ENCODE results near the gene IL36RN. TPM values are rescaled to one million over a fixed set of nuclear protein-coding genes. Genes with fewer than 3 reads are reported as not detected.

IL36RN gene
- total RNA-seq, 1 donor from 2014 or later, result 0.85 TPM

GRCh38 chr2:113079131-113079530 lies 20.1 kb downstream of the IL36RN start:
- no peaks in the 10 kb centered on the region for H3K4me1 Mint-ChIP-seq
- H3K4me3 Mint-ChIP-seq, result no peak overlapping the region
- no peak for TF ChIP-seq CTCF (IDR thresholded peaks at IDR 0.05; ENCODE audit: unreplicated experiment)
- H3K9me3 Mint-ChIP-seq, result no peaks in the 10 kb centered on the region
- no peaks in the 10 kb centered on the region for H3K36me3 Mint-ChIP-seq
- DNase-seq (ENCODE audit: low spot score in 2 of 2, unreplicated experiment in 2 of 2), result no peak
- peaks cover 76% of the 10 kb centered on the region for H3K27me3 Mint-ChIP-seq (ENCODE audit: low read depth)
- no peak overlapping the region for H3K27ac Mint-ChIP-seq

- Mint-ChIP-seq H3K4me1 (no peaks in the 10 kb centered on the region), H3K4me3 (no peak overlapping the region), H3K9me3 (no peaks in the 10 kb centered on the region), H3K27me3 (ENCODE audit: low read depth) (peaks cover 80% of the 10 kb centered on the region), H3K36me3 (no peaks in the 10 kb centered on the region), H3K27ac (no peak overlapping the region)
- peak; percentile 32 for TF ChIP-seq CTCF (IDR thresholded peaks at IDR 0.05; ENCODE audit: unreplicated experiment)
- DNase-seq (ENCODE audit: low spot score in 2 of 2, unreplicated experiment in 2 of 2), result peak in 1 of 2 experiments; percentile 65
These were observed 21.1 kb downstream of the IL36RN start for GRCh38 chr2:113080134-113080533.

GRCh38 chr2:113081488-113082210 lies 22.7 kb downstream of the IL36RN start:
- Mint-ChIP-seq H3K36me3 (no peaks in the 10 kb centered on the region), H3K9me3 (no peaks in the 10 kb centered on the region), H3K4me1 (no peaks in the 10 kb centered on the region), H3K27me3 (ENCODE audit: low read depth) (peaks cover 74% of the 10 kb centered on the region), H3K4me3 (no peak overlapping the region), H3K27ac (no peak overlapping the region)
- TF ChIP-seq CTCF (IDR thresholded peaks at IDR 0.05; ENCODE audit: unreplicated experiment), result no peak
- DNase-seq (ENCODE audit: low spot score in 2 of 2, unreplicated experiment in 2 of 2), result no peak

GRCh38 chr2:113083296-113083695 lies 24.3 kb downstream of the IL36RN start:
- DNase-seq (ENCODE audit: low spot score in 2 of 2, unreplicated experiment in 2 of 2), result no peak
- Mint-ChIP-seq H3K4me1 (no peaks in the 10 kb centered on the region), H3K36me3 (no peaks in the 10 kb centered on the region), H3K9me3 (no peaks in the 10 kb centered on the region), H3K27me3 (ENCODE audit: low read depth) (peaks cover 68% of the 10 kb centered on the region), H3K4me3 (no peak overlapping the region), H3K27ac (no peak overlapping the region)
- TF ChIP-seq CTCF (IDR thresholded peaks at IDR 0.05; ENCODE audit: unreplicated experiment), result no peak

GRCh38 chr2:113084249-113085000 lies 25.4 kb downstream of the IL36RN start:
- H3K36me3 Mint-ChIP-seq, result no peaks in the 10 kb centered on the region
- H3K27ac Mint-ChIP-seq, result no peak overlapping the region
- H3K4me3 Mint-ChIP-seq, result no peak overlapping the region
- no peaks in the 10 kb centered on the region for H3K9me3 Mint-ChIP-seq
- no peak for DNase-seq (ENCODE audit: low spot score in 2 of 2, unreplicated experiment in 2 of 2)
- H3K27me3 Mint-ChIP-seq (ENCODE audit: low read depth), result peaks cover 59% of the 10 kb centered on the region
- TF ChIP-seq CTCF (IDR thresholded peaks at IDR 0.05; ENCODE audit: unreplicated experiment), result no peak
- H3K4me1 Mint-ChIP-seq, result no peaks in the 10 kb centered on the region

Measured in mesothelial cell of epicardium (in vitro differentiated cells).